ENCODE measurements around the gene ABCG5.

Gene ABCG5

GRCh38 chr2:43838560-43839267 lies at the start of gene ABCG5, which contains the start of gene ABCG8:
Gene ABCG5, minus strand, starts transcription at chr2:43838839. Its CDS starts 160 bp downstream, at chr2:43838679.
Gene ABCG8, plus strand, starts transcription at chr2:43838971. Its CDS starts 83 bp downstream, at chr2:43839054.
- DNase-seq, result no peak

DNA sequence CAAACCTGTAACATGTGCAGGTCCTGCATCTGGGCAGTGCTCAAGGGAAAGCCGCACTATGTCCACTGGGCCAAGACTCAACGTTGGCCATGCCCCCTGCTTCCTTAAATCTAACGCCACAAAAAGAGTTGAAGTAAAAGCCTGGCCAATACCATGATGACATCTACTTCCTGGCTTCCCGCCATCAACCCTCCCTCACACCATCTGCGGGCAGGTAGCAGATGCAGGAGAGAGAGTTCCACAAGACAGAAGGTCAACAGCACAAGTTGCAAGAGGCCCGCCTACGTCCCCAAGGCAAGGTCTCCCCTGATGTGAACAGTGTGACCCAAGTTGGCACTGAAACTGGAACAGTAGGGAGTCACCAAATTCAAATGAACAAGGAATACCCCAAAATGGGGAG lies 48.5 kb upstream of the ABCG5 start:
- no peak for DNase-seq

DNA sequence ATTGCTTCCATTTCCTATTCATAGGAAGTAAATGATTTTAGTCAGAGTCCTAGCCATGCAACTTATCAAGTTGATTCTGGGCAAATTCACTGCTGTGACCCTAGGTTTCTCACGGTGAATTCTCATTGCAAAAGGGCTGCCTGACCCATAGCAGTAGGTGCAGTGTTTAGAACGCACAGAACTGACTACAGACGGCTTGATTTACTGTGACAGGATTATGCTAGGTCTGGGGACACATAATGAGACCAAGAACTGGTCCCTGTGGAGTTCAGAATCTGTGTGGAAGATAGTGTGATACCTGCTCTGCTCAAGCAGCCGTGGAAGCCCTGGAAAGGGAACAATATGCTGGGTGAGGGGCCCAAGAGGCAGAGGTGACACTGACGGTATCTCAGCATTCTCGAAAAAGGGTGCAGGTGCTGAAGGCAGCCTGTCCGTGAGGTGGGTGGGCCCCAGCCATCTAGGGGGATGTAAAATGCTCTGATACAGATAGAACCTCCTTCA lies 46.5 kb upstream of the ABCG5 start:
- no peak for DNase-seq

- no peak for DNase-seq
These were observed 46.0 kb upstream of the ABCG5 start for GRCh38 chr2:43884689-43885088.

GRCh38 chr2:43882312-43882711 lies 43.7 kb upstream of the ABCG5 start:
- no peak for DNase-seq

- no peak for DNase-seq
These were observed 42.3 kb upstream of the ABCG5 start for GRCh38 chr2:43880952-43881351.

GRCh38 chr2:43880471-43880870 lies 41.8 kb upstream of the ABCG5 start:
- no peak for DNase-seq

DNA sequence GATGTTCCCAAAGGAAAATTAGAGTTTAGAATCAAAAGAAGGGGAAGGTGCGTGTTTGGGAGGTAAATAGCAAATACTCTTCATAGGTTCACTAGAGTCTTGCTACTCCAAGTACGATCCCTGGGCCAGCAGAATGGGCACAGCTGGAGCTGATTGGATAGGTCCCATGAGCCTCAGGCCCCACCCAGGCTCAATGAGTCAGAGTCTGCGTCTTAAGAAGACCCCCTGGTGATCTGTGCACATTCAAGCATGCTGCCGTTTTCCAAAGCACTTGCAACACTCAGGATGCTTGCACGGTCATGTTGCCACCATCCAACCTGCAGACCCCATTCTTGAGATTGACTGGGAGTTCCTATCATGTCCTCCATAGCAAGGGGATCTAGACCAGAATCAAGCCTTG lies 40.6 kb upstream of the ABCG5 start:
- DNase-seq, result no peak

DNA sequence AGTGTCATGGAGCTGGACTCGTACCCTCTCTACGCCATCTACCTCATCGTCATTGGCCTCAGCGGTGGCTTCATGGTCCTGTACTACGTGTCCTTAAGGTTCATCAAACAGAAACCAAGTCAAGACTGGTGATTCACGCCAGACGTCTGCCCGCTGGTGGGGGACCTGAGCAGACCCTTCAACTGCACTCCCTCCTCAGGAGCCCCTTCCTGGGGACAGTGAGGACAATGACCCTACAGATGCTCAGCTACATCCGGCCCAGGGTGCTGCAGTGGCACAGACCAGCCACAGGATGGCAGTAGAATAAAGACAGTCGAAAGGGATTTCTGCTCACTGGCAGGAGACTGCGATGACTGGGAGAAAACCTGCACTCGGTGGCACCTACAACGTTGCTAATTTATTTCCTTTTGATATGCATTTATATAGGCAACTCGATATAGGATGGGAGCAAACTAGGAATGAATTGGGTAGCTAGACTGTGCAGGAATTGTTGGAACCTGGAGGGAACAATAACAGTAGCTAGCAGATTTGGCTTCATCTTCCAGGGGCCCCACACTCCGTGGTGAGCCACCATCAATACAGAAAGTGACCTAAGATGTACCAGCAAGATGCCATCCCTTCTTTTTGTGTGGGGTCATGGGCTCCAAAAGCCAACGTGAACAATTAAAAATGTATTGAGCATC lies 39.3 kb upstream of the ABCG5 start:
- DNase-seq, result peak; percentile 72

DNA sequence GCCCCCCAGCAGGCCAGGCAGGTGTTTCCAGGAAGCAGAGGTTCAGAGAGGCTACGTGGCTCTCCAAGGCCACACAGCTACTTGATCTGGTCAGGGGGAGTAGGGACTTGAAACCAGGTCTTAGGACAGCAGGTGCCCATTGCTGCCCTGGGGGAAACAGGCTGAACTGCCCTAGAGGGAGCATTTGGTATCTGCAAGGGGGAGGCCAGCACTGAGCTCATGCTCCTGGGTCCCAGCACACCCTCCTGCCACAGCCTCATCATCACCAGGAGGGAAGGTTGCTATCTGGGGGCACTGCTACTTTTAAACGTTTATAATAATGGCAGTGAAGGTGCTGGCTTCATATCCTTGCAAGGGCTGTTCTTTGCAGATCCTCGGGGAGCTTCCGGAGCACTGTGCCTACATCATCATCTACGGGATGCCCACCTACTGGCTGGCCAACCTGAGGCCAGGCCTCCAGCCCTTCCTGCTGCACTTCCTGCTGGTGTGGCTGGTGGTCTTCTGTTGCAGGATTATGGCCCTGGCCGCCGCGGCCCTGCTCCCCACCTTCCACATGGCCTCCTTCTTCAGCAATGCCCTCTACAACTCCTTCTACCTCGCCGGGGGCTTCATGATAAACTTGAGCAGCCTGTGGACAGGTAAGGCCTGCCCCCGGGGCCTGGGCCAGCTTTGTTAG lies 36.3 kb upstream of the ABCG5 start:
- no peak for DNase-seq

GRCh38 chr2:43872151-43872550 lies 33.5 kb upstream of the ABCG5 start:
- DNase-seq, result no peak

- DNase-seq, result no peak
These were observed 16.7 kb upstream of the ABCG5 start for GRCh38 chr2:43855292-43855691.

DNA sequence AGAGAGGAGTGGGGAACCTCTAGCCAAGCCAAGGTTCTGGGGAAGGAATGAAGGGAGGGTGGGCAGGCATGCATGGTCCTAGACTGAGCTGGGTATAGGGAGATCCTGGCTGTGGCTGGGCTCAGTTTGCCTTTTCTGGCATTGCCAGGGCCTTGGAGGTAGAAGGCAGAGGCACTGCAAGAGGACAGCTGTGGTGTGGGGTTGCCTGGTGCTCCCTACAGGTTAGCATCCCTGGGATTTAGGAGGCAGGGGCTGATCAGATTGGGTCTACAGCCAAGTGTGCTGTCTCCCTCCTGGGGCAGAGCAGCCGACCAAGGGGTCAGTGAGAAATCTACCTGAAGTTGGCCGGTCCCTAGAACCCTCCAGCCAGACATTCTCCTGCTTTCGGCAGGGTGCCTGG lies 16.0 kb upstream of the ABCG5 start:
- DNase-seq, result no peak

DNA sequence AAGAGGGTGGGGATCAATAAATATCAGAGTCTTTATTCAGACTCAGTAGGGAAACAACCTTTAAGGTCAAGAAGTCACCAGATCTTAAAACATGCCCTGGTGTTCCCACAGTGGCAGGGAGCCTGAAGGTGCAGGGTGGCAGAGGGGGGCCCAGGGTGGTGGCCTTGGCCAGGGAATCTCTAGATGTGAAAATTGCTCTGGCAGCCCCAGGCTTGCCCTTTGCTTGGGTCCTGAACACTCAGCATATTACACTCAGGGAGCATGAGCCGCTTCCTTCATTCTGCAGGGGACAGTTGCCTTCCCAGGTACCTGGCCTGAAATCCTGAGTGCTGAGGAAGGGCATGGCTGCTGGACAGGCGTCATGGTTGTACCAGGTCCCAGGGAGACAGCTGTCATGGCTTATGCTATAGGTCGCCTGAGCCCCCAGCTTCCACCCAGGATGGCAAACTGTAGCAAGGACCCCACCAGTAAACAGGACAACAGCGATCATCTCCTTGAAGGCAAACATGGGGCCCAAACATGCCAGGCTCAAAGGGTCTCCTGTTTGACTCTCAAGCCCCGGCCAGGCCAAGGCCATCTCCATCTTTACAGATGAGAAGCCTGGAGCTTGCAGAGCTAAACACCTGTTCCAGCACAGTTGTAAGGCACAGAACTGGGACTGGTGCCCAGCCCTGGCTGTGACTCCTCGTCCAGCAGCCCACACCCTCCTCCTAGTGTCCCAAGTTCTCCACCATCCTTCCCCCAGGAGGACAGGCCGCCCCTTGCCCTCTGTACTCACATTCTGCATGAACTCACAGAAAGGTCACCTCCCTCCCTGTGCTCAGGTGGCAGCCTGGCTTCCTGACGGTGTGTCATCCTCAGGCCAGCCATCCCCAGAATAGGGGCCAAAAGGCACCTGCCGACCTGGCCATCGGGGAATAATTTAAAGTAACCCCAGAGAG lies 14.8 kb upstream of the ABCG5 start:
- no peak for DNase-seq

GRCh38 chr2:43852196-43852730 lies 13.6 kb upstream of the ABCG5 start:
- no peak for DNase-seq

- DNase-seq, result no peak
These were observed 12.7 kb upstream of the ABCG5 start for GRCh38 chr2:43851011-43851980.

GRCh38 chr2:43848214-43848613 lies 9.6 kb upstream of the ABCG5 start:
- no peak for DNase-seq

- no peak for DNase-seq
These were observed 7.6 kb upstream of the ABCG5 start for GRCh38 chr2:43846140-43846793.

- no peak for DNase-seq
These were observed 6.5 kb upstream of the ABCG5 start for GRCh38 chr2:43845181-43845580.

- no peak for DNase-seq
These were observed 4.2 kb upstream of the ABCG5 start for GRCh38 chr2:43842866-43843226.

All from NCI-H510A treated with DMSO at 0.1 percent for 48 hours (cell line).